SK-N-SH (cell line): ENCODE data around the gene ABHD16A. TPM values are rescaled to one million over a fixed set of nuclear protein-coding genes. Genes with fewer than 3 reads are reported as not detected.

Source experiments
- CTCF ChIA-PET: fragments of 300-600, 350-600 bp; formaldehyde crosslinking; extraction: SDS; loops from one replicate; lab custom pipeline; 2021; lab: Yijun Ruan, JAX
- POLR2A ChIA-PET: fragments of 350-600 bp; sonication (Branson Sonifier 250); formaldehyde crosslinking; extraction: SDS; loops from one replicate; lab custom pipeline; 2020; ENCODE audit warnings: antibody characterized with exemption, inconsistent platforms; lab: Yijun Ruan, JAX
- DNase-seq: peaks from one replicate; pipeline ENCODE4 v3.0.0; 2012
- H2AFZ ChIP-seq: fragments of 200-600 bp; sonication (generic); 2 replicates; pipeline ENCODE4 v1.8.1; 2016; ENCODE audit warnings: antibody characterized with exemption, mild to moderate bottlenecking, low read depth
- H3F3A ChIP-seq: fragments of 200-600 bp; sonication (generic); replicated peaks from 2 replicates; pipeline ENCODE3; 2016; ENCODE audit warnings: antibody characterized with exemption, mild to moderate bottlenecking; ENCODE audit not compliant: insufficient read depth
- H3K27ac ChIP-seq, 2 experiments: fragments of 200-500 bp in 1 of 2; fragments of 200-600 bp in 1 of 2; sonication (Bioruptor generic) in 1 of 2; sonication (generic), shearing (Covaris generic) in 1 of 2; 2 replicates each; pipeline versions ENCODE4 v1.5.1 to v1.6.1; 2014 to 2016; ENCODE audit warnings: low read depth in 2 of 2, inconsistent platforms in 1 of 2, low read length in 1 of 2, mild to moderate bottlenecking in 1 of 2, mixed read lengths in 1 of 2
- H3K27me3 ChIP-seq: fragments of 200-600 bp; sonication (generic), shearing (Covaris generic); 2 replicates; pipeline ENCODE4 v1.6.1; 2016; ENCODE audit warnings: mixed run types; ENCODE audit not compliant: insufficient read depth
- H3K36me3 ChIP-seq, 2 experiments: fragments of 200-500 bp in 1 of 2; fragments of 200-600 bp in 1 of 2; sonication (Bioruptor generic) in 1 of 2; sonication (generic) in 1 of 2; replicated peaks in 1 of 2; 2 replicates each; pipeline versions ENCODE3 to v1.5.1; 2014 to 2016; ENCODE audit warnings: low read length in 1 of 2, mild to moderate bottlenecking in 1 of 2; ENCODE audit not compliant: insufficient read depth in 2 of 2, control insufficient read depth in 1 of 2
- H3K4me1 ChIP-seq, 2 experiments: fragments of 200-500 bp in 1 of 2; fragments of 200-600 bp in 1 of 2; sonication (Bioruptor generic) in 1 of 2; sonication (generic), shearing (Covaris generic) in 1 of 2; 2 replicates each; pipeline versions ENCODE4 v1.5.1 to v1.6.1; 2014 to 2016; ENCODE audit warnings: low read depth in 1 of 2, low read length in 1 of 2, mixed run types in 1 of 2; ENCODE audit not compliant: insufficient read depth in 2 of 2, control insufficient read depth in 1 of 2
- H3K4me2 ChIP-seq: fragments of 200-600 bp; sonication (generic), shearing (Covaris generic); 2 replicates; pipeline ENCODE4 v1.6.1; 2017; ENCODE audit warnings: mixed run types
- H3K4me3 ChIP-seq, 2 experiments: fragments of 200-500 bp in 1 of 2; fragments of 200-600 bp in 1 of 2; sonication (Bioruptor generic) in 1 of 2; sonication (generic), shearing (Covaris generic) in 1 of 2; 2 replicates each; pipeline versions ENCODE4 v1.5.1 to v1.8.1; 2014 to 2016; ENCODE audit warnings: low read depth in 2 of 2, inconsistent platforms in 1 of 2, low read length in 1 of 2, mild to moderate bottlenecking in 1 of 2, mixed read lengths in 1 of 2, moderate library complexity in 1 of 2
- H3K79me2 ChIP-seq: fragments of 200-600 bp; sonication (generic); 2 replicates; pipeline ENCODE4 v1.8.1; 2017; ENCODE audit warnings: mild to moderate bottlenecking; ENCODE audit not compliant: insufficient read depth
- H3K9ac ChIP-seq: fragments of 200-600 bp; sonication (generic); 2 replicates; pipeline ENCODE4 v1.6.1; 2017; ENCODE audit warnings: mixed run types
- H3K9me2 ChIP-seq: fragments of 200-600 bp; sonication (generic); 2 replicates; pipeline ENCODE4 v1.6.1; 2017; ENCODE audit warnings: mixed run types
- H3K9me3 ChIP-seq: fragments of 200-600 bp; sonication (generic); 2 replicates; pipeline ENCODE4 v1.6.1; 2017; ENCODE audit warnings: mixed run types, mild to moderate bottlenecking, moderate library complexity
- H4K20me1 ChIP-seq: fragments of 200-600 bp; sonication (generic); 2 replicates; pipeline ENCODE4 v1.6.1; 2017; ENCODE audit warnings: mild to moderate bottlenecking, mixed run types; ENCODE audit not compliant: insufficient read depth
- CTCF ChIP-seq: fragments of 200-600 bp; sonication (generic); IDR thresholded peaks from 2 replicates; pipeline ENCODE4 v1.6.1; 2017; ENCODE audit warnings: antibody characterized with exemption, mild to moderate bottlenecking, moderate library complexity
- EP300 ChIP-seq, 2 experiments: IDR thresholded peaks; 2 replicates each; pipeline versions ENCODE4 v1.4.0 to v1.6.1; 2012; ENCODE audit warnings: borderline replicate concordance in 1 of 2, low read depth in 1 of 2, low read length in 1 of 2
- EZH2phosphoT487 ChIP-seq: fragments of 200-600 bp; sonication (generic); IDR thresholded peaks from 2 replicates; pipeline ENCODE4 v1.6.1; 2017; ENCODE audit warnings: low read depth, mixed run types, mild to moderate bottlenecking, antibody characterized with exemption, moderate library complexity, borderline replicate concordance
- FOSL2 ChIP-seq: IDR thresholded peaks from 2 replicates; pipeline ENCODE4 v1.4.0; 2012; ENCODE audit warnings: low read depth, mild to moderate bottlenecking, moderate library complexity, borderline replicate concordance
- FOXM1 ChIP-seq: IDR thresholded peaks from 2 replicates; pipeline ENCODE4 v1.4.0; 2012; ENCODE audit warnings: low read depth, mild to moderate bottlenecking
- JUND ChIP-seq: IDR thresholded peaks from 2 replicates; pipeline ENCODE4 v1.4.0; 2012
- MAX ChIP-seq: IDR thresholded peaks from 2 replicates; pipeline ENCODE4 v1.4.0; 2012; ENCODE audit warnings: low read depth
- MEF2A ChIP-seq: IDR thresholded peaks from 2 replicates; pipeline ENCODE4 v1.4.0; 2012; ENCODE audit warnings: low read depth, borderline replicate concordance
- MXI1 ChIP-seq: IDR thresholded peaks from 2 replicates; pipeline ENCODE4 v1.6.1; 2012; ENCODE audit warnings: mild to moderate bottlenecking, low read depth, low read length, improper control_type of control experiment
- NFIC ChIP-seq: IDR thresholded peaks from 2 replicates; pipeline ENCODE4 v1.4.0; 2012; ENCODE audit warnings: borderline replicate concordance
- NRF1 ChIP-seq: IDR thresholded peaks from 2 replicates; pipeline ENCODE4 v1.6.1; 2012; ENCODE audit warnings: low read depth, mild to moderate bottlenecking, low read length
- RAD21 ChIP-seq: IDR thresholded peaks from 2 replicates; pipeline ENCODE4 v1.6.1; 2012; ENCODE audit warnings: mild to moderate bottlenecking, low read length
- TAF1 ChIP-seq: IDR thresholded peaks from 2 replicates; pipeline ENCODE4 v1.6.1; 2012; ENCODE audit warnings: low read depth, mild to moderate bottlenecking, low read length, moderate library complexity, borderline replicate concordance
- TCF12 ChIP-seq: IDR thresholded peaks from 2 replicates; pipeline ENCODE4 v1.4.0; 2012
- TEAD4 ChIP-seq: IDR thresholded peaks from 2 replicates; pipeline ENCODE4 v1.4.0; 2012; ENCODE audit warnings: mild to moderate bottlenecking, borderline replicate concordance; ENCODE audit not compliant: insufficient read depth
- WGBS: methylation state at CpG from one replicate; pipeline ENCODE4 v1.1.6; 2017; ENCODE audit warnings: low lambda C conversion rate; 5-methylcytosine and 5-hydroxymethylcytosine counted together
- polyA plus RNA-seq, 3 experiments: library from polyadenylated mRNA; depleted of rRNA; stranded (reverse); fragments of >200 nt; gene quantifications; 2 replicates each; pipeline ENCODE4 v1.2.3, GENCODE V29; 2012
- TF ChIP-seq, protein P1 (sequence below): fragments of 150-350 bp; IDR thresholded peaks from 2 replicates; pipeline ENCODE4 v1.6.1; 2016; ENCODE audit warnings: mild to moderate bottlenecking, low read depth, low read length
- TF ChIP-seq, protein P2 (sequence below): fragments of 150-350 bp; IDR thresholded peaks from 2 replicates; pipeline ENCODE4 v1.6.1; 2017; ENCODE audit warnings: antibody characterized with exemption, low read length, low read depth, borderline replicate concordance

The ABHD16A gene
- polyA plus RNA-seq, 1 of the 3 experiments (the other 2 are of a cell fraction) = 49.3 TPM

DNA sequence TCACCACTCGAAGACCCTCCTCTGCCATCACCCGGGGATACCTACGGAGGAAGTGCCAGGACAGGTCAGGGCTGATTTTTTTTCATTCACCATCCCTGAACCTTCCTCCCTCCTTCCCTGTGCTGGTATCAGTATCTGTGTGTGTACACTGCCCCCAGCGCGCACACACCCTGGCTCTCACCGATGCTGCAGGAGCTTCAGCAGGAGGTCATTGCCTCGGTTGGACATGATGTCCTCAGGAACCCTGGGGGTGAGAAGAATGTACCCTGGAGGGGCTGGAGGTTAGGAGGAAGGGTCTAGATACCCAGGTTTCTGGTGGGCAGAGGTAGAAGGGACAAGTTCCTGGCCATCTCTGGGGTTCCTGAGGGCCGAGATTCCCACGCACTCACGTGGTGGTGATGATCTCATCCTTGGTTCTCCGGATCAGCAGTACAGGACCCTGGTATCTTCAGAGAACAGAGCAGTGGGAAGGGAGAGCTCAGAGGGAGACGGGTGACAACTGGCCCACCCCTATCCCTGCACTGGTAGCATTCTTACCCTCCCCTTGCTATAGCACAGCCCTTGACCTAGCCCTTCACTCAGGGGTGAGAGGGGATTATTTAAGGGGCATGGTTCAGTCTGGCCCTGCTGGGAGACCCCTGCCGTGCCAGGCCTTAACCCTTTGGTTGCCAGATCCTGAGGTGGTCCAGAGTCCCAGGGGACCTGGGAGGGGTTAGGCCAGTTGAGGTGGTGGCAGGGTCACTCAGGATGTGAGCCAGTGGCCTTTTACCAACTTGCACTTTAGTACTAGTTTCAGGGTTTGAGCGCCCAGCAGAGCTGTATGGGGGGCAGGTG, 15.0 kb downstream of the ABHD16A start:
- CTCF ChIA-PET = interaction anchor here (0.8 to 3.2 kb wide), 4 partner anchors 42 to 142 kb away, joined by 3 to 9 read pairs (median 4); no protein-coding TSS in a partner anchor
- DNase-seq = peak; percentile 6
- POLR2A ChIA-PET = no interaction called here
- no peaks in the 10 kb centered on the region for H3K27me3 ChIP-seq
- H3K4me1 ChIP-seq = no peaks in the 10 kb centered on the region
- no peaks in the 10 kb centered on the region for H3K9me3 ChIP-seq
- H2AFZ ChIP-seq = no peak overlapping the region
- 93% methylated on average over 12 of the region's 14 CpGs for WGBS
- no peaks in the 10 kb centered on the region for H3K79me2 ChIP-seq
- no peak overlapping the region for H3K4me3 ChIP-seq
- H4K20me1 ChIP-seq = no peaks in the 10 kb centered on the region
- H3K9me2 ChIP-seq = no peaks in the 10 kb centered on the region
- peaks cover 8 to 47% of the 10 kb centered on the region in 2 experiments for H3K36me3 ChIP-seq
- TF ChIP-seq, protein P1, sequence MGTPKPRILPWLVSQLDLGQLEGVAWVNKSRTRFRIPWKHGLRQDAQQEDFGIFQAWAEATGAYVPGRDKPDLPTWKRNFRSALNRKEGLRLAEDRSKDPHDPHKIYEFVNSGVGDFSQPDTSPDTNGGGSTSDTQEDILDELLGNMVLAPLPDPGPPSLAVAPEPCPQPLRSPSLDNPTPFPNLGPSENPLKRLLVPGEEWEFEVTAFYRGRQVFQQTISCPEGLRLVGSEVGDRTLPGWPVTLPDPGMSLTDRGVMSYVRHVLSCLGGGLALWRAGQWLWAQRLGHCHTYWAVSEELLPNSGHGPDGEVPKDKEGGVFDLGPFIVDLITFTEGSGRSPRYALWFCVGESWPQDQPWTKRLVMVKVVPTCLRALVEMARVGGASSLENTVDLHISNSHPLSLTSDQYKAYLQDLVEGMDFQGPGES = no peak
- TF ChIP-seq EZH2phosphoT487 (no peak), TCF12 (no peak), JUND (no peak), TAF1 (no peak), CTCF (no peak), FOXM1 (no peak), RAD21 (no peak), FOSL2 (no peak), MAX (no peak), TEAD4 (no peak), MEF2A (no peak), NRF1 (no peak), EP300 (IDR thresholded peaks at IDR 0.05; ENCODE audit: borderline replicate concordance in 1 of 2, low read depth in 1 of 2, low read length in 1 of 2) (no peak), MXI1 (no peak), NFIC (no peak)
- TF ChIP-seq, protein P2, sequence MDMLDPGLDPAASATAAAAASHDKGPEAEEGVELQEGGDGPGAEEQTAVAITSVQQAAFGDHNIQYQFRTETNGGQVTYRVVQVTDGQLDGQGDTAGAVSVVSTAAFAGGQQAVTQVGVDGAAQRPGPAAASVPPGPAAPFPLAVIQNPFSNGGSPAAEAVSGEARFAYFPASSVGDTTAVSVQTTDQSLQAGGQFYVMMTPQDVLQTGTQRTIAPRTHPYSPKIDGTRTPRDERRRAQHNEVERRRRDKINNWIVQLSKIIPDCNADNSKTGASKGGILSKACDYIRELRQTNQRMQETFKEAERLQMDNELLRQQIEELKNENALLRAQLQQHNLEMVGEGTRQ = no peak
- TF ChIP-seq, all 33 proteins: peak for 0
- no peaks in the 10 kb centered on the region for H3F3A ChIP-seq
- H3K4me2 ChIP-seq = no peak overlapping the region
- H3K27ac ChIP-seq = no peak overlapping the region
- no peak overlapping the region for H3K9ac ChIP-seq
